HG02884 (cell line): ENCODE results near the gene DRD5.
"Not testable (repeated sequence)": the region's sequence is repeated elsewhere in the genome, so short reads cannot be mapped to it uniquely, and the experiment has no call there.

Experiments used
- ATAC-seq: cut with Tn5 transposase; IDR thresholded peaks from one replicate; pipeline ENCODE4 v1.9.1; 2021; ENCODE audit warnings: mild to moderate bottlenecking, moderate library complexity; ENCODE audit not compliant: unreplicated experiment

Gene DRD5

GRCh38 chr4:9781343-9782135 lies at the start of gene DRD5:
Gene DRD5, plus strand, starts transcription at chr4:9781634. Its CDS starts 396 bp downstream, at chr4:9782030.
- no peak for ATAC-seq

- ATAC-seq: not testable (repeated sequence)
Measured at GRCh38 chr4:9732256-9732655, 49.2 kb upstream of the DRD5 start.

- ATAC-seq: no peak
Measured at GRCh38 chr4:9735515-9735914, 45.9 kb upstream of the DRD5 start.

- ATAC-seq: not testable (repeated sequence)
Measured at GRCh38 chr4:9737280-9737679, 44.2 kb upstream of the DRD5 start.

- ATAC-seq: not testable (repeated sequence)
Measured at GRCh38 chr4:9743789-9744188, 37.6 kb upstream of the DRD5 start.

DNA sequence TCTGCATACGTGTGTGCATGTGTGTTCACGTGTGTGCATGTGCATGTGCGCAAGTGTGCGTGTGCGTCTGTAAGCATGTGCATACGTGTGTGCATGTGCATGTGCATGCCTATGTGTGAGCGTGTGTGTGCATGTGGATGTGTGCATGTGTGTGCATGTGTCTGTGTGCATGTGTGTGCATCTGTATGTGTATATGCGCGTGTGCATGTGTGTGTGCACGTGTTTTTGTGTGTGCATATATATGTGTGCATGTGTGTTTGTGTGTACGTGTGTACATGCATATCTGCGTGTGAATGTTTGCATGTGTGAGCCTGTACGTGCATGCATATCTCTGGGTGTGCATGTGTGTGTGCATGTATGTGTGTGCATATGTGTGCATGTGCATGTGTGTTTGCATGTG lies 35.7 kb upstream of the DRD5 start:
- no peak for ATAC-seq

DNA sequence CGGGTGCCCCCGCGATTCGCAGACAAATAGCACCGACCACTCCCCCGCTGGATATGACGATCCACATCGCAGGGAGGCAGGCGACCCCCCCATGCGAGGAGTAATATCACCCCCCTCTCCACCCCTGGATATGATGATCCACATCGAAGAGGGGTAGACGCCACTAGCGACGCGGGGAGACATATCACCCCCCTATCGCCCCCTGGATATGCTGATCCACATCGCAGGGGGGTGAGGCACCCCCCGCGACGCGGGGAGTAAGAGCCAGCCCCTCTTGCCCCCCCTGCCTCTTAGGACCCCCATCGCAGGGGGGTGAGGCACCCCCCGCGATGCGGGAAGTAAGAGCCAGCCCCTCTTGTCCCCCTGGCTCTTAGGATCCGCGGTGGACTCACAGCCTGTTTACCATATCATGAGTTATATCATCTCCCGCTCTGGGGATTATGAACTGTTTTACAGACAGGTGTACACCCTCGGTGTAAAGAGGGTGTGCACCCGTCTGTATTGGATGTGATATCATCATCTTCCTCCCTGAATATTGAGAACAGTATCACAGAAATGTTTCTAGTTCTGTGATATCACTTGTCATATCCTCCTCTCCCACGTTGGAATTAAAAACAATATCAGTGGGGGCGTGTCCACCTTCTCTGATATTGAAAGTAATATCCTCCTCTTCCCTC lies 22.7 kb upstream of the DRD5 start:
- no peak for ATAC-seq

- no peak for ATAC-seq
Measured at GRCh38 chr4:9762823-9763475, 18.5 kb upstream of the DRD5 start.

DNA sequence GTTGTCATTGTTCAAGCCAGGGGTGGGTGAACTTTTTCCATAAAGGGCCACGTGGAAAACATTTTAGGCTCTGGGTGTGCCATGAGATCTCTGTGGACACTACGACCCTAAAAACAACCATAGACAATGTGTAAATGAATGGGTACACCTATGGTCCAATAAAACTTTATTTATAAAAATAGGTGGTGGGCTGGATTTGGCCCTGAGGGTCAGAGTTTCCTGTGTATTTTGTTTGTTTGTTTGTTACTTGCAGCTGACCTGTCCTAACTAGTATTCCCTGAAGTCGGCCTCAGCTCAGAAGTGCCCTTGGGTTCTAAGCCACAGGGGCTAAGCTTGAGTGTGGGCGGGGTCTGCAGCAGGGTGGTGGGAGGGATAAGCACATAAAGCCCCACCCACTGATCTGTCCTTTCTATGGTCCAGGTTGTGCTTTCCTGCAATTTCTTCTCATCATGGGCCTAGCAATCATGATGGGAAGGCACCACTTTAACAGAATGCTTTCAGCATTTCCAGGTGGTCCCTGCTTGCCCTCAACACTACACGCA lies 17.2 kb upstream of the DRD5 start:
- no peak for ATAC-seq

GRCh38 chr4:9765091-9765490 lies 16.3 kb upstream of the DRD5 start:
- ATAC-seq: no peak

- ATAC-seq: no peak
Measured at GRCh38 chr4:9769321-9769720, 12.1 kb upstream of the DRD5 start.

- ATAC-seq: no peak
Measured at GRCh38 chr4:9771034-9771433, 10.4 kb upstream of the DRD5 start.

DNA sequence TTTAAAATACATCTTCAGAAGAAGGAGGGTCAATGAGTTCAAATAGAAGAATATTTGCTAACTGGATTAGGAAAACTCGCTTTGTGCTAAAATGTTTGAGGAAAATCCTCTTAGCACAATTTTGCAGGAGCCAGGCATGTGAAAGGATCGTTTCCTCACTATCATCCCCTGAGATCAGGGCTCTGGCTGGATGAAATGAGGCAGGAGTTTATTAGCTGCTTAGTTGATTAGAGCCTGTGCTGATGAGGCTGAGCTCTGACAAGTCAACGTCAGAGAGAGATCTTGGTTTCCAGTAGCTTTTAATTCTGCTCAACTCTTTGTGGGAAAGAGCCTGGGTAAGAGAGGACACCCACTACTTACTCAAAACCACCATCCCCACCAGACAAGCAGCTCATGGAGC lies 8.0 kb upstream of the DRD5 start:
- ATAC-seq: no peak

DNA sequence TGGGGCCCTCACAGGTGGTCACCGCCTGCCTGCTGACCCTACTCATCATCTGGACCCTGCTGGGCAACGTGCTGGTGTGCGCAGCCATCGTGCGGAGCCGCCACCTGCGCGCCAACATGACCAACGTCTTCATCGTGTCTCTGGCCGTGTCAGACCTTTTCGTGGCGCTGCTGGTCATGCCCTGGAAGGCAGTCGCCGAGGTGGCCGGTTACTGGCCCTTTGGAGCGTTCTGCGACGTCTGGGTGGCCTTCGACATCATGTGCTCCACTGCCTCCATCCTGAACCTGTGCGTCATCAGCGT lies 652 bp downstream of the DRD5 start:
- no peak for ATAC-seq

DNA sequence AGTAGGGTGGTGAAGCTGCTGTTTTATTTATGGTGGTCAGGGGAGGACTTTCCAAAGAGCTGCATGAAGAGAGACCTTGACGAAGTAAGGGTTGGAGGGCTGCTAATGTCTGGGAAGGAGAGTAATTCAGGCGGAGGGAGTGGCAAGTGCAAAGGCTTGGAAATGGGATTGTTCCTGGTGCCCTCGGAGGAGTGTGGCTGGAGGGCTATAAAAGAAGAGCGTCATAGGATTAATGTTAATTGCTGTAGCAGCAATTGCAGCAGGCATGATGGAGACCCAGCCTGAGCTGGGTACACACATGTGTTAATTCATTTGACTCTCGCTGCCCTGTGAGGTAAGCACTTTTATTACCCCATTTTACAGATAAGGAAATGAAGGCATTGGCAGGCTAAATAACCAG lies 4.5 kb downstream of the DRD5 start:
- ATAC-seq: not testable (repeated sequence)

- no peak for ATAC-seq
Measured at GRCh38 chr4:9792381-9792780, 10.9 kb downstream of the DRD5 start.

DNA sequence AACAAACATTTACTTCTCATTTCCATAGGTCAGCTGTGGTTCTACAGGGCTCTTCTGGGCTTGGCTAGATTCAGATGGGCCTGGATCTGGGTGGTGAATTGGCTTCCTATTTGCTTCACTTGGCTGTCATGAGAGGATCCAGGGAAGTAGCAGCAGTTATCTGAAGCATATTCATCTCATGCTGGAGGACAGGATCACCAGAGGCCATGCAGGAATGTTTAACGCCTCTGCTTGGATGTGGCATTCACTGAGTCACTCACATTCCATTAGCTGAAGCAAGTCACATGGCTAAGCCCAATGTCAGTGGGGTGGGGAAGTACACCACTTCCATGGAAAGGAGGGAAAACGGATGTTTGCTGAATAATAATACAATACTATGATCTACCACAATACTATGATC lies 15.2 kb downstream of the DRD5 start:
- ATAC-seq: not testable (repeated sequence)

DNA sequence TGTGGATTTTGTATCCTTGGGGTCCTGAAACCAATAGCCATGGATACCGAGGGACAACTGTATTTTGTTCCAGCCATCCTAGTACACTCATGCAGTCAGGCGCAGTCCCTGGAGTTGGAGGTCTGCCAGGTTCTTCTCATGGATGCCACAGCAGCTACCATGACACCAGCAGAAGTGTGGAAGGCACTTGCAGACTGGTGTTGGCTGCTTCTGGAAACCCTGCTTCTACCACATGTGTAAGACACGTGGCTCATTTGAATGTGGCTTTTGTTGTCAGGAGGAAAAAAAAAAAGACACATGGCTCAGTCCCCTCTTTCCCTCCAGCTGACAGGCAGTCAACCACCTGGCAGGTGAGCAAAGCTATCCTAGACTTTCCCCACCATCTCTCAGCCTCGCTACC lies 19.4 kb downstream of the DRD5 start:
- ATAC-seq: no peak

- no peak for ATAC-seq
Measured at GRCh38 chr4:9804918-9805317, 23.5 kb downstream of the DRD5 start.

GRCh38 chr4:9808077-9808476 lies 26.6 kb downstream of the DRD5 start:
- ATAC-seq: no peak

DNA sequence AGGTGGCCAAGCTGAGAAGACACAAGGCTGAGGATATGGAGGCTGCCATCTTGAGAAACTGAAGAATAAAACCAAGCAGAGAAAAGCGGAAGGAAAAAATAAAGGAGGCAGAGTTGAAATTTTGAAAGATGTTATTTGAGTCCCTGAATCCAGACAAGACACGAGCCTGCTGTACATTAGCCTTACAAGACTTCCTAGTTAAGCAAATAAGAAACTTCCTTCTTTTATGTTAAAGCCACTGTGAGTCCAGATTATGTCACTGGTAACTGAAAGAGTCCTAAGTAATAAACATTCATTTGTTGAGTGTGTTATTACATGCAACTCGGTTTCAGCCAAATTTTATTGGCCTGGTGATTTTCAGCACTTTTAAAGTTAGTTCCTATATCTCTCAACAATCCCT lies 30.4 kb downstream of the DRD5 start:
- no peak for ATAC-seq
